ENCODE results near the gene TMEM220.
"Not testable (repeated sequence)": the region's sequence is repeated elsewhere in the genome, so short reads cannot be mapped to it uniquely, and the experiment has no call there.

The TMEM220 gene

GRCh38 chr17:10705727-10706126 lies 24.1 kb downstream of the TMEM220 start:
- no peak for DNase-seq (ENCODE audit: low spot score)
- TF ChIP-seq, protein P1, sequence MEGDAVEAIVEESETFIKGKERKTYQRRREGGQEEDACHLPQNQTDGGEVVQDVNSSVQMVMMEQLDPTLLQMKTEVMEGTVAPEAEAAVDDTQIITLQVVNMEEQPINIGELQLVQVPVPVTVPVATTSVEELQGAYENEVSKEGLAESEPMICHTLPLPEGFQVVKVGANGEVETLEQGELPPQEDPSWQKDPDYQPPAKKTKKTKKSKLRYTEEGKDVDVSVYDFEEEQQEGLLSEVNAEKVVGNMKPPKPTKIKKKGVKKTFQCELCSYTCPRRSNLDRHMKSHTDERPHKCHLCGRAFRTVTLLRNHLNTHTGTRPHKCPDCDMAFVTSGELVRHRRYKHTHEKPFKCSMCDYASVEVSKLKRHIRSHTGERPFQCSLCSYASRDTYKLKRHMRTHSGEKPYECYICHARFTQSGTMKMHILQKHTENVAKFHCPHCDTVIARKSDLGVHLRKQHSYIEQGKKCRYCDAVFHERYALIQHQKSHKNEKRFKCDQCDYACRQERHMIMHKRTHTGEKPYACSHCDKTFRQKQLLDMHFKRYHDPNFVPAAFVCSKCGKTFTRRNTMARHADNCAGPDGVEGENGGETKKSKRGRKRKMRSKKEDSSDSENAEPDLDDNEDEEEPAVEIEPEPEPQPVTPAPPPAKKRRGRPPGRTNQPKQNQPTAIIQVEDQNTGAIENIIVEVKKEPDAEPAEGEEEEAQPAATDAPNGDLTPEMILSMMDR (IDR thresholded peaks at IDR 0.05; ENCODE audit: borderline replicate concordance, control extremely low read depth, extremely low read depth, insufficient read depth, missing control alignments) = no peak
- in situ Hi-C loops (cut with MboI; ENCODE audit: low sequenced_read_pairs, unreplicated experiment) = no loop called here

GRCh38 chr17:10702574-10702973 lies 27.2 kb downstream of the TMEM220 start:
- DNase-seq (ENCODE audit: low spot score) = no peak
- in situ Hi-C loops (cut with MboI; ENCODE audit: low sequenced_read_pairs, unreplicated experiment) = no loop called here
- TF ChIP-seq, protein P1 (IDR thresholded peaks at IDR 0.05; ENCODE audit: borderline replicate concordance, control extremely low read depth, extremely low read depth, insufficient read depth, missing control alignments) = no peak

DNA sequence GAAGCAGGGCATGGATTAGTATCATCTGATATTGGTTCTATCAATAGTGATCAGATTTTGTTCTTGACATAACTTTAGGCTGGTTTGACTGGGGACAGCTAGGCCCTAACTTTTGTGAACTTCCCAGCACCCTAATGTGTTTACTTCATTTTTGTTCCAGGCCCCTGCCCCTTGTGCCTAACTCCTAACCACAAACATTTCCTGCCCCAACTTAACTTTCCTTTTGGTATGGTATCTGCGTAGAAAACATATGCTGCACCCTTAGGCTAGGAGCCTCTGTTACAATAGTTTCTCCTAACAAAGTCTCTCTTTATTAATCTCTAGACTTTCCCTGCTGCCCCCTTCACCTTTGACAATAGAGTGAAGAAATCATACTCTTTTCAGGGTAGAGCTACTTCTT lies 30.0 kb downstream of the TMEM220 start:
- in situ Hi-C loops (cut with MboI; ENCODE audit: low sequenced_read_pairs, unreplicated experiment) = no loop called here
- DNase-seq (ENCODE audit: low spot score) = no peak
- TF ChIP-seq, protein P1 (IDR thresholded peaks at IDR 0.05; ENCODE audit: borderline replicate concordance, control extremely low read depth, extremely low read depth, insufficient read depth, missing control alignments) = no peak

- in situ Hi-C loops (cut with MboI; ENCODE audit: low sequenced_read_pairs, unreplicated experiment) = no loop called here
- DNase-seq (ENCODE audit: low spot score) = no peak
Observed at GRCh38 chr17:10698096-10698818, 31.6 kb downstream of the TMEM220 start.

DNA sequence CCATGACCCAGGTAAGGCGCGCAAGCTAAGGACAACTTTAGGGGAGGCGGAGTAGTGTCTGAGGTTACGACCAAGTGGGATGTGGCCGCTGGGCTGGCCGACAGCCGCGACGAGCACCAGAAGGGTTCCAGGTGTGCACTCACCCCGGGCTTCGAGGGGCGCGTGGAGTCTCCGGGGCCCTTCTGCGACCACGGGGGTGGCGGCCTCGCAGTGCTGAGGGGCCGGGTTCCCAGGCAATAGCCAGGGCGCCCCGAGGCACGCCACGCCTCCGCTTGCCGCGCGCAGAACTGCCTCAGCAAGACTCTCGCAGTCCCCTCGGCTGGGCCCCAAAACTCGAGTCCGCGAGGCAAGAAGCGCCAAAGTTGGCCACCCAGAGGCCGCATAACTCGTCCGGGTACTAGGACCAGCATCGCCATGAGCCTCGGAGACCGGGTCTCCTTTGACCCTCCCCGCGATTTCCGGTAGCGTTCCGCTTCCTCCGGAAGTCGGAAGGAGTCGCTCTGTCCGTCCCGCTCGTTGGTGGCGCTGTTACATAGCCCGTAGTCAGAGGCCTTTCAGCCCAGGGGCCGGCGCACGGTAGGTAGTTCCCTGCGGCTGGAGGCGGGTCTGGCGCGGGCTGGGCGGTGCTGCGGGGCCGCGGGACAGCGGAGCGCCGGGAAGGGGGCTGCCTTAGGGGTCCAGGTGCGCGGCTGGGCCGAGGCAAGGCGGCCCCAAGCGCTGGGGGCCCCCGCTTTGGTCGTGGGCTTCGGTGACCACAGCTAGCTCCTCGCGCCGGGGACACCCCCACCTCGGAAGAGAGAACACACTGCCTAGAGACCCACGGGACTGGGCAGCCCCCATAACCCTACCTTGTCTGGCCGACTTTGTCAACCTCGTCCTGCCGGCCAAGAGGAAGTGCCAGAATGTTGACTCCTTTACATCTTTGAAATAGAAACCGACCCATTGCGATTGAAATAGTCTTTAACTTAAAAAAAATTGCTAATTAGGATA lies 32.4 kb downstream of the TMEM220 start, which contains the start of the genes ADPRM and SCO1:
Gene ADPRM, plus strand, starts transcription at position 503 of the 990 bp plus-strand sequence. CDS start 7,333 bp downstream, outside the sequence.
Gene SCO1, minus strand, starts transcription at position 442 of the 990 bp plus-strand sequence. Its CDS starts 26 bp downstream, at position 416.
- TF ChIP-seq, protein P1 (IDR thresholded peaks at IDR 0.05; ENCODE audit: borderline replicate concordance, control extremely low read depth, extremely low read depth, insufficient read depth, missing control alignments) = peak; percentile 29
- peak; percentile 94 for DNase-seq (ENCODE audit: low spot score)
- in situ Hi-C loops (cut with MboI; ENCODE audit: low sequenced_read_pairs, unreplicated experiment) = no loop called here

More at GRCh38 chr17:10698096-10698818, 31.6 kb downstream of the TMEM220 start:
- TF ChIP-seq, protein P1 (IDR thresholded peaks at IDR 0.05; ENCODE audit: borderline replicate concordance, control extremely low read depth, extremely low read depth, insufficient read depth, missing control alignments) = no peak

DNA sequence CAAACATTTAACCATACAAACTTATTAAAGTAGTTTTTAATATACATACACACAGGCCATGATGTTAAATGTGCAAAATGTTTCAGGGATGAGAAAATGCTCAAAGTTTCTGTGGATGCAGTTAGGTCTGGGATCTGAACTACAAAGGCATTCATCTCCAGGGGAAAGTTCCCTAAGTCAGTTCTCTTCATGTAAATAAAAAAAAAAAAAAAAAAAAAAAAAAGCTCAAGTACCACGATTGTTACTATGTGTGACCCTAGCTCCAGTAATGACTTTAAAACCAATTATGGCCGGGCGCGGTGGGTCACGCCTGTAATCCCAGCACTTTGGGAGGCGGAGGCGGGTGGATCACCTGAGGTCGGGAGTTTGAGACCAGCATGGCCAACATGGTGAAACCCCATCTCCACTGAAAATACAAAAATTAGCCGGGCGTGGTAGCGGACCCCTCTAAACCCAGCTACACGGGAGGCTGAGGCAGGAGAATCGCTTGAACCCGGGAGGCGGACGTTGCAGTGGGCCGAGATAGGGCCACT lies 33.9 kb downstream of the TMEM220 start:
- in situ Hi-C loops (cut with MboI; ENCODE audit: low sequenced_read_pairs, unreplicated experiment); DNase-seq (ENCODE audit: low spot score): not testable (repeated sequence)
